Stimulated activated CD4-positive, alpha-beta T cell treated with anti-CD3 and anti-CD28 coated beads, Interleukin-2, amount 100 ng/mL, for 48 hours (primary cell): ENCODE data around the gene TPSG1.
"Not testable (repeated sequence)": the region's sequence is repeated elsewhere in the genome, so short reads cannot be mapped to it uniquely, and the experiment has no call there.

Experiments used
- DNase-seq, 2 donors: peaks; one replicate each; pipeline ENCODE4 v3.0.0-alpha.2; 2020

Gene TPSG1

GRCh38 chr16:1193143-1193824, 31.8 kb downstream of the TPSG1 start:
- DNase-seq, result no peak

- DNase-seq, result no peak
These were observed 32.5 kb downstream of the TPSG1 start for GRCh38 chr16:1192384-1193073.

- not testable (repeated sequence) for DNase-seq
These were observed 34.3 kb downstream of the TPSG1 start for GRCh38 chr16:1190789-1191188.

- DNase-seq, result no peak
These were observed 35.6 kb downstream of the TPSG1 start for GRCh38 chr16:1189455-1189854.

GRCh38 chr16:1188432-1189189, 36.5 kb downstream of the TPSG1 start:
- peak; percentile 33 to 44 for DNase-seq

- DNase-seq, result not testable (repeated sequence)
These were observed 39.4 kb downstream of the TPSG1 start for GRCh38 chr16:1185460-1186207.

- DNase-seq, result no peak
These were observed 40.1 kb downstream of the TPSG1 start for GRCh38 chr16:1184980-1185379.

GRCh38 chr16:1184156-1184868, 40.8 kb downstream of the TPSG1 start:
- DNase-seq, result no peak

GRCh38 chr16:1182950-1183907, 41.8 kb downstream of the TPSG1 start:
- no peak for DNase-seq

- DNase-seq, result no peak
These were observed 42.8 kb downstream of the TPSG1 start for GRCh38 chr16:1182316-1182671.

- DNase-seq, result no peak
These were observed 43.4 kb downstream of the TPSG1 start for GRCh38 chr16:1181404-1182315.

- no peak for DNase-seq
These were observed 44.3 kb downstream of the TPSG1 start for GRCh38 chr16:1180549-1181403.

- no peak for DNase-seq
These were observed 46.7 kb downstream of the TPSG1 start for GRCh38 chr16:1178295-1178910.

- DNase-seq, result no peak
These were observed 47.3 kb downstream of the TPSG1 start for GRCh38 chr16:1177750-1178149.

- no peak for DNase-seq
These were observed 48.0 kb downstream of the TPSG1 start for GRCh38 chr16:1177053-1177452.

- no peak for DNase-seq
These were observed 48.7 kb downstream of the TPSG1 start for GRCh38 chr16:1176280-1176897.

GRCh38 chr16:1175566-1176279, 49.3 kb downstream of the TPSG1 start:
- no peak for DNase-seq
